ENCODE results near the gene PRELID2. TPM values are rescaled to one million over a fixed set of nuclear protein-coding genes. Genes with fewer than 3 reads are reported as not detected.
"Not testable (repeated sequence)": the region's sequence is repeated elsewhere in the genome, so short reads cannot be mapped to it uniquely, and the experiment has no call there.

The PRELID2 gene
- 10.6 and 10.7 TPM in 2 replicates for total RNA-seq (2014; rRNA removed; shearing (Covaris generic))

DNA sequence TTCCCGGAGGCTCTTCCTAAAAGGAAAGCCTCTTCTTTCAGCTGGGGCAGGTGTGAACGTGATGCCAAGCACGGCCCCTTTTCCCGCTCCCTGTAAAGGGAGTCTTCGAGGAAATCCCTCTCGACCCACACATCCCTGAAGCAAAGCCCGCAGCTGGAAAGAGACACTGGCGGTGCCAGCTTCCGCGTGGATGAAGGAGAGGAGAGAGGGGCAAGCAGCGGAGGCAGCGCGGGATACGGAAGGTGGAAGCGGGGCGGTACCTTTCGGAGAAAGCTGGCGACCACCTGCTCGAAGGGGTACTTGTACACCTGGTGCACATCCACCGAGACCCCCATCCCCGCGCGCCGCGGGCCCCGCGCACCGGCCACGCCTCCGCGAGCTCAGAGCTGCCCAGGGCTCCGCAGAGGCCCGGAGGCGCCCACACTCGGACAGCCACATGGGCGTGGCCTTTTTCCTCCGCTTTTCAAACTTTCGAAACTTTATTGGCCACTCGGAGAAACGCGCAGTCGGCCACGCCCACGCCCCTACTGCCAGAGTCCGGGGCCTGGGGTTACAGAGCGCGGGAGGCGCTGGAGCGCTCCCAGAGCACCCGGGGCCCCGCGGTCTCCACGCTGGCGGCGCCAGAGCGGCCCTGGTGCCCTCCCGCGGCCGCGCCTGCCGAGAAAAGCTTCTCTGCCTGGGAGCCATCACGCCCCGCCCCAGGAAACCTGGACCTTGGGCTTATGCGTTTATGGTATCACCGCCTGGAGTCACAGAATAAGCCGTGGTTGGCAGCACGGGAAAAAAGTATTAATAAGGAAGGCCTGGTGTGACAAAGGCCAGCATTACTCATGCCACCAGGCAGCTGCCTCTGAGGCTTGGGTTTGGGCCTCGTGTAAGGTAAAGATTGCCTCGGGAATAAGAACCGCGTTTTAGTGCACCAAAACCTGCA, at the start of gene PRELID2:
TSS of gene PRELID2 (minus strand) at position 426 of the 931 bp plus-strand sequence. CDS start at position 335, 91 bp downstream.
- DNase-seq (ENCODE audit: low read depth): peak; percentile 90

DNA sequence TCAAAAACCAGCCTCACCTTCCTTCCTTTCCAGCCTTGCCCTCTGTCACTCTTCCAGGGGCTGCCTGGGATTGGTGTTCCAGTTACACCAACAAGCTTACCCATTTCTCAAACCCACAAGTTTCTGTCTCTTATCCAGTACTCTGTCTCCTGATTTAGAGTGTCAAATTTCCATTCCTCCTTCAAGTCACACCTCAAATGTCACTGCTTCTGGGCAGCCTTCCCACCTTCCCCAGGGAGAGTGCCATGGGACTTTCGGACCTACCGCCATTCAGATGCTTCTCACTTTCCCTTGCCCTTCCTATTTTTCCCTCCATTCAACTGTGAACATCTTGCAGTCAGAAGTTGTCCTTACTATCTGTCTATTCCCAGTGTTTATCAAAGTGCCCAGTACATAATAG, 39.6 kb upstream of the PRELID2 start:
- no peak for DNase-seq (ENCODE audit: low read depth)

DNA sequence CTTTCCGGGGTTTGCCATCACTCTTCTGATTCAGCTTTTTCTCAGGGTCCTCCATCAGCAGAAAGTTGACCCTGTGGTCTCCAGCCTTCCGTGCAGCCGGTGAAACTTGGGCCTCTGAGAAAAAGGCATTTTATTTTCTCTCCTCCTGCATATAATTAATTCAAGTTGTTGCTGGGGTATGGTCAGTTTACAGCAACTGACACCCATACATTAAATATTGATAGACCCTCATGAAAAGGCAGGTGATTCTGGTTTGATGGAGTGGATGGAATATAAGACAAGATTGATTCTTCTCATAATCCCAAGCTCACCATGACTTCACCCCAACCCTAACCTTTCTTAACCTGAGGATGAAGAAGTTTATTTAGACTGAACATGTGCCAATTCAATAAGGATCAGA, 37.8 kb upstream of the PRELID2 start, which contains the start of gene GRXCR2:
TSS of gene GRXCR2 (minus strand) at position 101 of the 400 bp plus-strand sequence. CDS start at position 55, 46 bp downstream.
- DNase-seq (ENCODE audit: low read depth): no peak

DNA sequence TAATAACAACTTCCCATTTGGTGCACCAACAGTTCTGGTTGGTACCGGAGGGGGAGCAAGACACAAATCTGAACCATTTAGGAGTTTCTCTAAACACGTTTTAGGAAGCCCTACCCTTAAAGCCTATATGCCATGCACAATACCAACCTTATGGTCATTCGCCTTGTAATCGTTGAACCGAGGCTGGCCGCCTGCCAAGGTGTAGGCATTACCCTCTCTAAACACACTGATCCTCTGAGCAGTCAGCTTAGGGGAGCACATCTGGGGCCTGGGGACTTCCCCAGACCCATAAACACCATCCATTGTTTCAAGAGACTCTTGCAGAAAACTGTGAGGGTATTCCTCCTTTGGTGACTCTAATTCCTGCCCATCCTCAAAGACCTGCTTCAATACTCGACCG, 37.3 kb upstream of the PRELID2 start:
- DNase-seq (ENCODE audit: low read depth): no peak

DNA sequence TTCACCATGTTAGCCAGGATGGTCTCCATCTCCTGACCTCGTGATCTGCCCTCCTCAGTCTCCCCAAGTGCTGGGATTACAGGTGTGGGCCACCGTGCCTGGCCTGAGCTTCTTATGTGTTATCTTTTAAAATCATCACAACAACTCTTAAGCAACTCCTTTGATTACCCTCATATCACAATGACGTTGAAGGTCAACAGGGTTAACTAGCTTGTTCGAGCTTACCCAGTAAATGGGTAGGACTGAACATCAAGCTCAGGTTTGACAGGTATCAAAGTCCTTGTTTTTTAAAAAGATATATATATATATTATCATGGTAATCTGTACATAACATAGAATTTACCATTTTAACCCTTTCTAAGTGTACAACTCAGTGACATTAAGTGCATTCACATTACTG, 34.6 kb upstream of the PRELID2 start:
- no peak for DNase-seq (ENCODE audit: low read depth)

DNA sequence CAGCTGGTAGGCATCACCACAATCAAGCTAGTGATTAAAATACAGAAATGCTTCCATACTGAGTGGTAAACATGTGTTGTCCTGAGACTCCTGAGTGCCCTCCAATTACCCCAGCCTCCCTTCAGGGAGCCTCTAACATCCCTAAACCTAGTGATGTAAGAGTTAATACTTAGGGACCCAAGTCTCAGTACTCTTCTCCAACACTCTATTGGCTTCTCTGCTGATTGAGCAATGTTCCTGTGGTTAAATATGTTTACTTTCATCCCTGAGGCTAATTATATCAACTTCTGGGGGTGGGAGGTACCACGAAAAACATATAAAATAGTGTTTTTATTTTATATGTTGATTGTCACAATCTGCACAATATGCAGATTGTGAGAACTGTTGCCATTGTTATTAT, 32.7 kb upstream of the PRELID2 start:
- no peak for DNase-seq (ENCODE audit: low read depth)

DNA sequence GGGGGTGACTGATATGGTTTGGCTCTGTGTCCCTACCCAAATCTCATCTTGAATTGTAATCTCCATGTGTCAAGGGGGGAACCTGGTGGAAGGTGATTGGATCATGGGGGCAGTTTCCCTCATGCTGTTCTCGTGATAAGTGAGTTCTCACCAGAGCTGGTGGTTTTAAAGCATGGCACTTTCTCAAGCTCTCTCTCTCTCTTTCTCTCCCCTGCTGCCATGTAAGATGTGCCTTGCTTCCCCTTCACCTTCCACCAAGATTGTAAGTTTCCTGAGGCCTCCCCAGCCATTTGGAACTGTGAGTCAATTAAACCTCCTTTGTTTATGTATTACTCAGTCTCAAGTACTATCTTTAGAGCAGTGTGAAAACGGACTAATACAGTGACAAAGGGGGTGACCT, 29.3 kb upstream of the PRELID2 start:
- DNase-seq (ENCODE audit: low read depth): not testable (repeated sequence)

DNA sequence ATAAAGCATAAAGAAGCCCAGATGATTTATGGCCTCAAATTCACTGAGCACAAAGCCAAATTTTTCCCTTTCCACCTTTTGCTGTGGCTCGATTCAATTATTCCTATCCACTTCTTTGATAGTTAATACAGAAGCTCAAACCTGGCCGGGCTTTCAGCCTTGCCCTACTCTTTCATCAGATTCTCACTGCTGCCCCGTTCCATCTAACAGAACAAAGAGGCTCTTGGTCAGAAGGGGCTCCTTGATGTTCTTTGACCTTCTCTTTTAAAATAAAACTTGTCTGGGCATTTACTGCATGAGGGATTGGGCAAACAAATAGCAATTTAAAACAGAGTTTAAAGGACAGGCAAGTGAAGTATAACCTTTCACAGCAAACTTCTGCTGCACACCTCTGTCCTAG, 27.9 kb upstream of the PRELID2 start:
- DNase-seq (ENCODE audit: low read depth): no peak

DNA sequence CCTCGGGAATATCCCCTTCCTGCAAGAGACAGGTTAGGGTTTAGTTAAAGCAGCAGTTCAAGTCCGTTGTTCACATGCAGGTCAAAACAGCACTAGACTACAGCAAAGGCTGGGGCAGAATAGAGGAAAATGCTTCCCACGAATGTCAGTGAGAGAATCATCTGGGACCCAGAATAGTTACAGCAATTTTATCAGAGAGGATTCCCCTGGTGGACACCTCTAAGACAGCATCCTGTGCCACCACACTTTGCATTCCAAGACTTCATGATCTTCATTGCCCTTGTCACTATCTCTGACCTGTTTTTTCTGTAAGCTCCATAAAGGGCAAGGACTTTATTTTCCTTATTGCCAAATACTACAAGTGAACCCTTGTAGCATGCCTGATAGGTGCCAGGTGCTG, 24.8 kb upstream of the PRELID2 start:
- DNase-seq (ENCODE audit: low read depth): no peak

DNA sequence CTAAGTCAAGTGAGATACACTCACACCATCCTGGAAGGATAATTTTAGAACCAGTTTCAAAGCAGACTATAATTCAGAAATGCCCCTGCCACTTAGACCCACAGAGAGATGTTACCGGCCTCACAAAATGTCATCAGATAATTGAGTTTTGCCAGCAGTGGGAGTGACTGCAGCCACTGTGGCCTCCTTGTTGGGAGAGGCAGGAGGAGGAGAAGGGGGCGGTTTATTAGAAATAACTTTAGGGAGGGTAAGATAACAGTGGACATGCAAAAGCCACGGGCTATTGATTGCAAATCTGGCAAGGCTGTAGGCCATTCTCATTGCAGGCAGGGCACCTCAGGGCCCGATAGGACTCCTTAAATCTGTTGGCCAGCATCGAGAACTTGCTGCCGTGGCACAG, 24.3 kb upstream of the PRELID2 start:
- no peak for DNase-seq (ENCODE audit: low read depth)

DNA sequence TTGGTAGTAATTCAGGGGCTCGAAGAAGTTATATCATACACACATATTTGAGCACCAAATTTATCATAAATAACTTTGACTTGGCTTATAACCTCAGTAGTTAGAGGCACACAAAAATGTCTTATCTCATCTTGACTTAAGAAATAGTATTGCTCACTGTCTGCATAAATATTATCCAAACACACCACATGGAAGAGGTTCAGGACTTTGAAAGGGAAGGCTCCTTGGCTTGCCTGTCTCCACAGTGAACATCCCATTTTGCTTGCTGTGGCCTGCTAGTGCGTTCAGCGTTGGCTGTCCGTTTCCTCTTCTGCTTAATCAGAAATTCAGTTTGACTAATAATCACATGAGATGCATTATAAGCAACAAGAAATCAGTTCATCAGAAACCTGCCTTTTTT, 23.8 kb upstream of the PRELID2 start:
- DNase-seq (ENCODE audit: low read depth): no peak

DNA sequence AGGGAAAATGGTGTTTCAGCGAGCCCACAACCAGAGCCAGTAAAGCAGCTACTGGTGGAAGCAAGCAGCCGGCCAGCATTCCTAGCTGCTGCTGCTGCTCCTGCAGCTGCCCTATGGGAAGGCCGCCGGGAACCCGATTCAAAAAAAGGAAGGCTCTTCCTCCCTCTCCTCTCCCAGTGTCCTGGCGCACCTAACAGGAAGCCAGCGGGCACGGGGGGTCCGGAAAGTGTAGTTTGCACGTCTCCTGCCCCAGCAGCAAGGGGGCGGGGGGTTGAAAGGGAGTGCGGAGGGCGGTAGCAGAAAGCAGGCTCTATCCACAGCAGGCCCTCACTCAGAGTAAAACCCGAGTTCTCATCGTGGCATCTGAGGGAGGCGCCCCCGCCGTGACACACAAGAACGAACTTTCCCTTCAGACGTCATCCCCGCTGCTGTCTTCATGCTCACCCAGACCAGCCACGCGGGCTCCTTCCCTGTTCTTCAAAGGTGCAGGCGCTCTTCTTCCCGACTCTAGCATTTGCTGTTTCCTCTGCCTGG, 21.2 kb upstream of the PRELID2 start:
- no peak for DNase-seq (ENCODE audit: low read depth)

DNA sequence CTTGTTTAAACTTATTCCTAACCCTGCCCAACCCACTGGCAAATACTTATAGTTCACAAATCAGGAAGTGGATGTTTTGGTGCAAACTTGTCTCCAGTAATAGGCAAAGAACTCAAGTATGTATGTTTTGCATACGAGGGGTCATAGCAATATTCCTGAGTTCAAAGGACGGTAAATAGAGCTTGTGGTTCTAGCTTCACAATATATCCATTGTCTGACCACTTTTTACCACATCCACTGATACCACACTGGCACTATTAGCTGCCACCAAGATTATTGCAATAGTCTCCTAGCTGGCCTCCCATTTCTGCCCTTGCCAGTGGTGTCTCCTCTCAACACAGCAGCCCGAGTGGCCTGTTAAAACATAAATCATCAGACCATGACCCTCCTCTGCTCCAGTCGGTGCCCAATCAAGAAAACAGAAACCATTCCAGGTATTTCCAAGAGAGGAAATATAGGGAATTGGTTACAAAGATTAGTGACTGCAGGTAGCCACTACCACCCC, 20.7 kb upstream of the PRELID2 start:
- no peak for DNase-seq (ENCODE audit: low read depth)

DNA sequence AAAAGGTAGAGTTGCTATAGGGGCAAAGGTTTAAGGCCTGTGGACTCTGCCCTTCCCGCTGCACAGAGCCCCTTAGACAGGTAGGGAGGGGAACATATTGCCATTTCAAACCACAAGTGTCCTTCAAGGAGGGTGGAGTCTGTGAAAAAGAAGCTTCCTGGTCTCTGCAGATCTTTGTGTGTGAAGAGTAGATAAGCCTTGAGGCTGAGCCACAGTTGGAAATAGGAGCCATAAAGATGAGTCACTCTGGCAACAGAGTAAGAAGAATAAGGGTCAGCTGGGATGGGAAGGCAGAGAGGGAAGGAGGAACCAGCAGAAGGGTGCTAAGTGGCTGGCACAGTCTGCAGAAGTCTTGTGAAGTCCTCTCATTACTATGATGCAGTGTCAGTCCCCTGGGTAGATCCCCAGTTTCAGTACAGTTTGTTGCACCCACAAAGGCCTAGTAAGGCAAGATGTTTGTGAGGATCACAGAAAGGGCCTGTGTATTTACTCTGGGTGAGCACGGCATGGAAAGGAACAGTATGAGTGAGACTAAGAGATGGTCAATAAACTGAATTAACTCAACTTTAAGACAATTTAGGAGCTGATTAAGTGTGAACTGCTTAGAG, 19.6 kb upstream of the PRELID2 start:
- DNase-seq (ENCODE audit: low read depth): peak; percentile 86

DNA sequence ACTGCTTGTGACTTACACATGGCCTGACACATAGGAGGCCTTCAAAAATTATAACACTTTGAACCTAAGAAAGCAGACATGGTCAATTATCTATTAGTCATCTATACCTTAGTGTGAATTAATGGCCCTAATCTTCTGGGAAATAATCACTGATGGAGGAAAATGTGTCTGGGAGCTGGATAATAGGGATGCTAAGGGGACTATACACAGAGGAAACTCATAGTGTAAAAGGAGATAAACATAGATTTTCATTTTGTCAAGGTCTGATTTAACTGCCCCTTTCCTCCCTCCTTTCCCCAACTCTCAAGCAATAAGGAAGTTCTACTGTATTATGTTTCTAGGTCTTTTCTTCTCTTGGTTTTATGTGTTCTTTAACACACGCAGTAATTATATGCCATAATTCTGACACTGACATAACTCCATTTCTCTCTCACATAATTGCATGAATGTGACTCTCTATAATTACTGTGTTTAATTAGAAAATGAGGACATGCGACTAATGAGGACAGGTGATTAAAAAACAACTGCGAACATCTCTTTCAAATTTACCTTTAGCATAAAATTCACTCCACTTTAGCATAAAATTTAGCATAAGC, 18.7 kb upstream of the PRELID2 start:
- no peak for DNase-seq (ENCODE audit: low read depth)

DNA sequence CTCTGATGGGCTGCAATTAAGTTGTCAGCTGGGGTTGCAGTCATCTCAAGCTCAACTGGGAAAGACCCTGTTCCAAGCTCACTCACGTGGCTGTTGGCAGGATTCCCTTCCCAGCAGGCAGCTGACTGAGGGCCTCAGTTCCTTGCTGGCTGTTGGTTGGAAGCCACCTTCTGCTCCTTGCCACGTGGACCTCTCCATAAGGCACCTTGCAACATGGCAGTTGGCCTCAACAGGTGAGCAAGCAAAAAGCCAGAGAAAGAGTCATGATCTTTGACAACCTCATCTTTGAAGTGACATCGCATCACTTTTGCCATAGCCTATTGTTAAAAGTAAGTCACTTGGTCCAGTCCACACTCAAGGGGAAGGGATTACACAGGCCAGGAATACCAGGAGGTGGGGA, 17.8 kb upstream of the PRELID2 start:
- DNase-seq (ENCODE audit: low read depth): no peak

DNA sequence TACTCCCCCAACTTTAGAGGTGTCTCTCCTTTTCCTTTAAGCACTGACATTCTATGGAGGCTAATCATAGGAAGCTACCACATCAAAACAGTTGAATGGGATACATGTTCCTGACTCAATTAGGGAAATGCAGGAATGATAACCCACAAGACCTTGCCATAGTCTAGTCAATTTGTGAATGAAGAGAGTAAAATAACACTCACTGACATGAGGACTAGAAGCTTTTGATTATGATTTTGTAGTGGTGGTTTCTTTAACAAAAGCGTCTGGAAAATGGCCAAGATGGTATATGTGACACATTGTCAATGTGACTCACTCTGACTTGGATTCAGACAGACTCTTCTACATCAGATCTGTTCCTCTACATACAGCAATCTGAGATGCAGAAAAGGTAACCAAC, 13.7 kb upstream of the PRELID2 start:
- DNase-seq (ENCODE audit: low read depth): peak; percentile 79

DNA sequence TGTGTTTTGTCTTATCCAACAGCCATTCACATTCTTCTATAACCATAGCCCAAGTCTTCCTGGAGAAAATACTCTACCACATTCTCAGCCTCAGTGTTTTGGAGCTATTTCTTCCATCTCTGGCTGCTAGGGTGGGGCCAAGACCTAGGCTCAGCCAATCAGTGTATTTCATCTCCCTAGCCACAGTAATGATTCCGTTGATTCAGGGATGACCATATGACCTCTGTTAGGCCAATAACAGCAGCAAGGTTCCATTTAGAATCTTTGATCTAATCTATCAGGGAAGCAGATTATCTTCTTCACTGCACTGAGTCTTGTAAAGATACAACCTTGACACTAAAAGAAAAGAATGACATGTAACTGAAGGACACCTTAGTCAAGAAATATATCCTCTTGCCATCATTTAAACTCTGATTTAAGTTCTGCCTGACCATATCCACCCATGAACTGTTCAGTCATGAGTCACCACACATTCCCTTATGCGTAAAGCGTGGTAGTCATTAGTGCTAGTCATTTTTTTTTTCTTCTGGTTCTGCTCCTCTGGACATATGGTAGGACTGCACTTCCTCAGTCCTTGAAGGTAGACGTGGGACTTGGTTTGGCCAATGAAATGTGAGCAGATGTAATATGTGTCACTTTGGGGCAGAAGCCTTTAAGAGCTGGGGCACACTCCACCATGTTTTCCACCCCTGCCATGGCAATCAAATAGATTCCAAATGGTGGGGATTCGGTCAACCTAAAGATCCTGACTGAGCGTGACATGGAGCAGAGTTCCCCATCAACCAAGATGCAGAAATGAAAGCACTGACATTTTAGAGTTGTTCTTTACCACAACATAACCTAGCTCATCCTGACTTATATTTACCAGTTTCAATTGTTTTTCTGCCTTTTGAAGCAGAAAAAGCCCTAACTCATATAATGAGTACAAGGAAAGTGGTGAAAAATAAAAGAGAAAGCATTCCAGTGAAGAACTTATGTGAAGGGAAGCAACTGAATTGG, 12.7 kb upstream of the PRELID2 start:
- DNase-seq (ENCODE audit: low read depth): peak; percentile 87

DNA sequence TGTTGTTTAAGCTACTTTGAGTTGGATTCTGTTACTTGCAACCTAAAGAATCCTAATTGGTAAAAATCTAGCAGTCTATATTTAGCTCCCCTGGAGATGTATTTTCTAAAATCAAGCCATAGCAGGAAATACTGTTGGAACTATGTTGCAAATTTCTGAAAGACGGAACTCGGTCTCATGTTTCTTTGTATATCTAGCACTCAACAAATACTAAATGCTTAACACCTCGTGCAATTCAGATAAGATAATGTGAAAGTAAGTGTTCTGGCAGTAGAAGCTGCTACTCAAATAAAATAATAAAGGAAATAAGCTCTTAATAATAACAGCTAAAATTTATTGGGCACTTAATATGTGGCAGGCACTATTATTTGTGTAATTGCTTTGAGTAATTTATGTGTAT, 10.9 kb upstream of the PRELID2 start:
- no peak for DNase-seq (ENCODE audit: low read depth)

DNA sequence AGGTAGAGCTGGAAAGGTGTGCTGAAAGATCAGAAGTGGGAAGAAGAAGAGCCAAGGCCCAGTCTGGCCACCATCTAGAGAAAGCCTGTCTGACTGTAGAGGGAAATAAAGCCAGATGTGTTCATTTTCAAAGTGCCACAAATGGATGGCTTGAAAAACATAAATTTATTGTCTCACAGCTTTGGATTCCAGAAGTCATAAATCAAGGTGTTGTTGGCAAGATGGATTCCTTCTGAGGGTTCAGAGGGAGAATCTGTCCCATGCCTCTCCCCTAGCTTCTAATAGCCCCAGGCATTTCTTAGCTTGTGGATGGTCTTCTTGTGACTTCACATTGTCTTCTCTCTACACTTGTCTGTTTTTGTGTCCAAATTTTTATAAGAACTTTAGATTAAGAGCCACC, 6.2 kb upstream of the PRELID2 start:
- no peak for DNase-seq (ENCODE audit: low read depth)

Measured in RPMI7951 (cell line).